ENCODE results near the gene BRWD1.

BRWD1 gene

DNA sequence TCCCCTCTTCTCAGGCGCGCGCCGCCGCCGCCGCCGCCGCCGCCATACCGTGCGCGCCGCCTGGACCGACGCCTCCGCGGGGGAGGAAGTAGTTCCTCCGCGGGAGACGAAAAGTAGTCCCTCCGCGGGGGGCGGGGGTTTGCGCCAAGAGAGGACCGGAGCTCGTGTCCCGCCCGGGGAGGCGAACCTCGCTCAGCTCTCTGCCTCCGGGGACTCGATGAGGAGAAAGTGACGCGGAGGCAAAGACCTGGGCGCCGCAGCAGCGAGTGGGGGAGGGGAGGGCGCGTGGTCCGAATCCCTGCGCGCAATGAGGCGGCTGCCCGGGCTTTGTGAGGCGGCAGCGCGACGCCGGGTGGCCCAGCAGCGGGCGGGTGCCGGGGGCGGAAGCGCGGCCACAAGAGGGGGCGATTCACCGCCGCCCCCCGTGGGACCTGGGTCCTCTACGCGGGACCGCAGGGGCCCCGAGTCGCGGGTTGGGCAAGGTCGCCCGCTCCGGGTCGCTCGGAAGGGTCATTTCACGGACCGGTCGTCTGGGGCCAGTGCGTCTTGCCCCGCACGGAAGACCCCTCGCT is at the start of gene BRWD1:
BRWD1 (minus strand) TSS at position 62 of the 572 bp plus-strand sequence. CDS start 141 bp downstream, outside the sequence.
- peak; percentile 72 for DNase-seq

DNA sequence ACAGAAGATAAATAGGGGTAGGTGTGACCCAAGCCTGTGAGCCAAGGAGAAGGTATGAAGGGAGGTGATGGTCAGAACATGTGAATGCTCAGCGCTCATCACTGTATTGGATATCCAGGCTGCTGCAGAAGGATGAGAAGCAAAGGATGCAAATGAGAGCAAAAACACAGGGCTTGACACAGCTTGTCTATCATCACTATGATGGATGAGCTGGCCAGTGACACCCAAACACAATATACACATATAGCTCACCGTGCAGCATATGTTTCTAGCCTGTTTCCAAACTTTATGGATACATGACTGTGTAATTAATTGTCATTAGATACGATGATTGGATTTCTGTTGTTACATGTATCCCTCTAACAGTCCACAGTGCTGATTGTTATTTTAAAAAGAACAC is 49.3 kb upstream of the BRWD1 start:
- DNase-seq = no peak

DNA sequence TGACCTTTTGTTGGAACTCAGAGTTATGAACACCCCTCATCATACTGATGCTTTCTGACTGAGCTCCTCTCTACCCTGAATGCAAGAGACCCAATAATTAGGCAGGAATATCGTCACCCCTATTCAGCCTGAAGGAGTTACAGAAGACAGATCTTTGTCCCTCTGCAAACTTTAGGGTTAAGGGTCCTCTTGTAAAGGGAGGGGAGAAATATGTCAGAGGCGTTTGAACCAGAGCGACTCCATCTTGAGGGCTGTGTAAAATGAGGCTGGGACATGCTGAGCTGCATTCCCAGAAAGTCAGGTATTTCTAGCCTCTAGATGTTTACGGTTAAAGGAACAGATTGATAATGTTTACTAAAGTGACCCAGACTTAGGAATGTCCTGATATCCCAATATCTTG is 46.0 kb upstream of the BRWD1 start:
- DNase-seq = no peak

DNA sequence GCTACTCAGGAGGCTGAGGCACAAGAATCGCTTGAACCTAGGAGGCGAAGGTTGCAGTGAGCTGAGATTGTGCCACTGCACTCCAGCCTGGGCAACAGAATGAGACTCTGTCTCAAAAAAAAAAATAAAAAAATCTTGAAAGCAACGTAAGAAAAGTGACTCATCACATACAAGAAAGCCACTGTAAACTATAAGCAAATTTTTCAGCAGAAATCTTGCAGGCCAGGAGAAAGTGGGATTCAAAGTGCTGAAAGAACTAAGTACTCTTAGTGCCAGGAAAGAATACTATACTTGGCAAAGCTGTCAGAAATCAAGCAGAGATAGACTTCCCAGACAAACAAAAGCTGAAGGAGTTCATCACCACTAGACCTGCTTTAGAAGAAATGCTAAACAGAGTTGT is 39.9 kb upstream of the BRWD1 start:
- no peak for DNase-seq

DNA sequence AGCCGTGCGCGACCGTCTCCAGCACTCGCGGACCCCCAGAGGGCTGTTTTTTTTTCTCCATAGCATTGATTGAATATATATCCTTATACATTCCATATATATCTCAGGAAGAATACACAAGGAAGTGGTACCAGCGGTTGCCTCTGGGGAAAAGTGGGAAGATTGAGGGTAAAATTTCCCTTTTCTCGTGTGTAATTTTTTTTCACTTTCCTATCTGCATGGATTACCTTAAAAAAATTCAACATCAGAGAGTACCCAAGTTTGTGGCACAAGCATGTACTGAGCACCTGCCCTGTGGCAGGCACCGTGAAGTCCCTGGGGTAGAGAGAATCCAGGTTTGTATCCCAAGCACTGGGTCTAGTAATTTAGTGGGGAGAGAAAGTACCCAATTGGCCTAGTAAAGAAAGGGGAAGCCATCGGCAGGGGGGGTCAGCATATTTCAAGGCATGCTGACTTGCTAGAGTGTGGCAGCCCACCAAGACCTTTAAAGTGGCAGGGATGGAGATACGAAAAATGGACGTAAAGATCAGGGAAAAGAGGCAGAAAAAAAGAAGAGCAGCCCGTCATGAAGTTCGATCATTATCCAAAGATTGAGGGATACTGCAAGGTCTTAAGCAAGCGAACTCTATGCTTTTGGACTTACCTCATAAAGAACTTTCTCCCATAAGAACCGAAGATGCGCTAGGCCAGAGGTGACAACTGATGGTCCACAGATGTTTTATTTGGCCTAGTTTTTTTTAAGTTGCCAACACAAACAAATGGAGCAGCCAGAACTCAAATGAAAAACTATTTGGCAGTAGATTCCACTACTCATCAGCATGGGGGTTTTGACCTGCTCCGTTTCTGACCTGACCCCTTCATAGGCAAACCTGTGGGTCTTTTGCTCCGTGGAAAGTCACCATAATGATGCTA is 36.9 kb upstream of the BRWD1 start:
- DNase-seq = no peak

DNA sequence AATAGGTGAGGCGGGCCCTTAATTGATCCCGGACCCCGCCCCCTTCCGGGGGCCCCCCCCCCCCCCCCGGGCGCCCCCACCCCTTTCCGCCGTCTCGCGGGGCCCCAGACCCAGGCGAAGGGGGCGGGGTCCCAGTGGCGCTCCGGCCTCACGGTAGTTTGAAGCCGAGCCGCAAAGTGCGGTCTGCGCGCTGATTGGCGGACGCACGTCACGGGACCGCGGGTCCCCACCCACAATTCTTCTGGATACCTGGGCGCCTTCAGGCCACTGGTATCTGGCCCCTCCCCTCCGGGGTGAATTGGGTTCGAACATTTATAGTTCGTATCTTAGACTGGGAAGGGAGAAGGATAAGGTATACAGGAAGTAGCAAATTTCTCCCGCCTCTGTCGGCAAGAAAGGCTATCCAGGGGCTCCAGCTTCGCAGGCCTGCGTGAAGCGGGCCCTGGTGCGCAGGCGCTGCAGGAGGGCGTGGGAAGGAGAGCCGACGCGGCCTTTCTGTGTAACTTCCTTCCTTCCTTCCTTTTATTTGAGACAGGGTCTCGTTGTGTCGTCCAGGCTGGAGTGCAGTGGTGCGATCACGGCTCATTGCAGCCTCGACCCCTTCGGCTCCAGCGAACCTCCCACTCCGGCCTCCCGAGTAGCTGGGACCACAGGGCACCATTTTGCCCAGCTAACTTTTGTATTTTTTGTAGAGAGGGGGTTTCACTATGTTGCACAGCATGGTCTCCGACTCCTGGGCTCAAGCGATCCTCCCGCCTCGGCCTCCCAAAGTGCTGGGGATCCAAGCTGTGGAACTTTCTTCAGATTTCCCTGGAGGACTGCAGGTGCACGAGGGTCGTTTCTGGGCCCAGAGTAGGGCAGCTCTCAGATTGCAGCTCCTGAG is 36.0 kb upstream of the BRWD1 start:
- peak; percentile 96 for DNase-seq

DNA sequence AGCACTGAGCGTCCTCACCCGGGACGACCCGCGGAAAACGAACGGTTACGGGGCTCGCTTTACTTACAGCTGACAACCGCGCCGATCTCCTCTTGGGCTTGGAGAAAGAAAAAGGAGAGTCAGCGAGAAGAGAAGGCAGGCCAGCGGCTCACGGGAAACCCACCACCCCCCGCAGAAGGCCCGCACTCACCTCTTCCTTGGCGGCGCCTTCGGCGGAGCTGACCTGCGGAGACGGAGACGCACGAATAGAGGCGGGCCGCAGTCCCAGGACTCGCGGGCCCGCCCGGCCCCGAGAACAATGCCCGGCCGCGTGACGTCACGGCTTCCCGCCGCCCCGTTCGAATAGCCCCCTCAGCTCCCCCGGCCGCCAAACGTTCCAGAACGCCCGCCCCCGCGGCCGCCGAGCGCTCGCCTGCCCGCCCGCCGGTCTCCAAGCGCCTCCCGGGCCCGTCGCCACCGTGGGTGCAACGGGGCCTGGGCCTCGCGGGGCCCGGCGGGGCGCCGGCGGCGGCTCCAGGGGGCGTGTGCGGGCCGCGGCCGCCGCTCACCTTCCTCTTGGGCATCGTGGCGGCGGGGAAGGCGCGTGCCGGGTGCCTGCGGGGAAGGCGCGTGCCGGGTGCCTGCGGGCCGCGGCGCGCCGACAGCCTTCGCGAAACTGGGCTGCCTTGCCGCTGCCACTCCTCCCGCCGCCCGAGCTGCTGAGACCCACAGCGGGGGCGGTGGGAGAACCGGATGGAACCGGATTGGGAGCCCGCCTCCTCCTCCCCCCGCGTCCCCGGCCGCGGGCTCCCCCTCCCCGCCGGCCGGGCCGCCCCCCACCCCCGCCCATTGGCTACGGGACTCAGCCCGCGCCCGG is 35.2 kb upstream of the BRWD1 start, which contains the start of gene HMGN1:
HMGN1 (minus strand) TSS at position 734 of the 856 bp plus-strand sequence; CDS start at position 563, 171 bp downstream.
- peak; percentile 96 for DNase-seq

DNA sequence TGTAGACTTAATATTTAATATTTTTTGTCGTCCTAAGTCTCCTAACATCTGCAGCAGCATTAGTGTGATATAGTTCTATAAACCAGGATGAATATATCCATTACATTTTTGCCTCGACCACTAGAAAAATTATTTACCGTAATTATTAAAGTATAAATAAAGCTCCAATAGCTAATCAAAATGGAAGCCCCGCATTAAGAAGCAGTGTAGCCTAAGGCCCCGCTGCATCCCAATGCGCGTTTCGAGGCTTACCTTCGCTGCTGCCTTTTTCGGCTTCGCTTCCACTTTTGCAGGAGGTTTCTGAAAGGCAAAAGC is 34.6 kb upstream of the BRWD1 start:
- no peak for DNase-seq

DNA sequence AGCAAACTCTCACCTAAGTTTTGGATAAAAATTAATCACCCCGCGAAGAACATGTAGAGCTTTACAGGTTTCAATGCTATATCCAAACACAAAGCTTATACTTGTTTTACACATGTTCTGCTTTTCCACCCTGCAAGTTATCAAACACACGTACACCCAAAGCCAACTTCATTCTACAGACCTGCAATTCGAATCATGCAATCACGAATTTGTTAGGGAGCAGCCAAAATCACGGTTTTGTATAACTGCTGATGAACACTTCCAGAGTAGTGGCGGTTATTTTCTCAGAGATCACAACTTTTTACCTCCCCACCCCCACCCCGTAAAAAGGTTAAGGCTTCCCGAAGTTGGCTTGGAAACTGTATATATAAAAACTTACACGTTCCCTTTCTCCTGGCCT is 34.1 kb upstream of the BRWD1 start:
- no peak for DNase-seq

DNA sequence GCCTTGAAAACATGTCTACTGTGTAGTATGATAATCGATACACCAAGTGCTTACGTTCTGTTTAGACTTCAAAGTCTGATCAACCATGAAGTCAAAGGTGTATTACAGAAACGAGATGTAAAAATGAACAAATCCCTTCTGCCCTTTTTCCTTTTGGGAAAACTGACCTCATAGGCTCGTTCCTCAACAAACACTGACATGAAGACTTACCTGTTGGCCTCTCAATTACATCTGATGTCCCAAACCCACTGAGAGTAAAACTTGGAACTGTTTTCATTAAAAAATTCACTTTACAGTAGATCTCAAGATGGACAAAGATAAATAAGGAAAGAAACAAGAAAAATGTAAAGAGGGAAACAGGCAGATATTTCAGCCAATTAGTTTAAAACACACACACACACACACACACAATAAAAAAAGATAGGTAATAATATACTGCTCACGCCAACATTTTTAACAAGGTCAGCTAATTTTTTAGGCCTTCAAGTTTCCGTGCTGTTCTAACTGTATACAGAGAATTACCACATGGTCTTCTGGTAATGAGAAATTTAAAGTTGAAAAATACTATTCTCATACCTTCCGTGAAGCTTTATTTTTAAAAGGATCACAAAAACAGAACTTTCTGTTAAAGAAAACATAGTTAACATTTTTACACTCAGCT is 33.4 kb upstream of the BRWD1 start:
- no peak for DNase-seq

DNA sequence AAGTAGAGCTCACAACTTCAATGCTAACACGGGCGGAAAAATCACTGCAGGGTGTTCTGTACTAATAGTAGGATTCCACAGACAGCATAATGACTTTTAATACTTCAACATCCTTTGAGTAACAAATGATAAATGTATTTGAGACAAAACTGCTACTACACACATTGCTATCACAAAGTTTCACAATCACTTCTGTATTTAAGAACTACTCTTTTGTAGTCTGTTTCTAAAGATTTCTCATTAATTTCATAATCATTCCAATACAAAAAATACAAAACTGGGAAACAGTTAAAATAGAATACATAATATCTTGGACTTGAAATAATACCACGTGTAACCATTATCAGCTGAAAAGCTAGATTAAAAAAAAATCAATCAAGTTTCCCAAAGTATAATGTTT is 32.8 kb upstream of the BRWD1 start:
- DNase-seq = no peak

DNA sequence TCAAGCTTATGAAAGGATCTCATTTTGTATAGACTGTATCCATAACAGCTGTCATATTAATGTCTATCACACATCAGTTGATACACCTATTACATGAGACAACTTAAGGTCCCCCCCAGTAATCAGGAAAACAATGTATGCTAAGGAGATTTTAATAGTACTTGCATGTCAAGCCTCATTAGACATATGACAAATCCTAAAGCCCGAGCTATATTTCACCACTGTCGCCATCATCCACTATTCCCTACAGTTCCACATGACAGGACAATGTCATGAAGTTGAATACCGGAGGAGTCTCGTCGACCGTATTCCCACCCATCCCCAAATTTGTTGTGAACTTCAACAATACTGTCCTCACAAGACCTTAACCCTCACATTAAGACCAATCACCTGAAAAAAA is 32.0 kb upstream of the BRWD1 start:
- no peak for DNase-seq

DNA sequence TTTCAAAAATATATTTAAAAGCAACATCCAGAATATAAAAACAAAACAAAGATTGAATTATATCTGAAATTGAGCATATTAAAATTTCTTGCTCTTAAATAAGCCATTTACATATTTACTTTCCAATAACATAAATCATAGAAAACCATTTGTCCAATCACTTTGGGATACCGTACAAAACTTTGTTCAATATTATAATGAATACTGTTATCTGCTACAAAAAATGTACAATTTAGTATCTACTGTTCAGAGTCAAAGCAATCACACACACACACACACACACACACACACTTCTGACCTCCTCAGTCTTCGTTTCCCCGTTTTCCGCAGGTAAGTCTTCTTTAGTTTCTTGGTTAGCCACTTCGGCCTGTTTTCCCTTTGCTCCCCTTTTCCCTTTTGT is 31.4 kb upstream of the BRWD1 start:
- no peak for DNase-seq

DNA sequence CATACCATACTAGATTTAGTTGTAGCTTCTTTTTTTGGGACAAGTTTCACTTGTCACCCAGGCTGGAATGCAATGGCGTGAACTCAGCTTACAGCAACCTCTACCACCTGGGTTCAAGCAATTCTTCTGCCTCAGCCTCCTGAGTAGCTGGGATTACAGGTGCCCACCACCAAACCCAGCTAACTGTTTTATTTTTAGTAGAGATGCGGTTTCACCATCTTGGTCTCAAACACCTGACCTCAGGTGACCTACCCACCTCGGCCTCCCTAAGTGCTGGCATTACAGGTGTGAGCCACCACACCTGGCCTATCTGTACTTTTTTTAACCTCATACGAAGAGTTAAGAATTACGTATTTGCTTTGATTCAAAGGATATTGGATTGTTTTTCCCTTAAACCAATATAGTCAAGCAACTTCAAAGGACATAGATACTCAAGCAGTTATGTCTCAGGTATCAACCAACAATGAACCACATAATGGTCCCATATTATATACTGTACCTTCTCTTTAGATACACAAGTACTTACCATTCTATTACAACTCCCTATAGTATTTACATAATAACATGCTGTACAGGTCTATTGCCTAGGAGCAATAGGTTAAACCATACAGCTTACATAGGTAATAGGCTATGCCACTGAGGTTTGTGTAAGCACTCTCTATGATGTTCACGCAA is 28.0 kb upstream of the BRWD1 start:
- no peak for DNase-seq

DNA sequence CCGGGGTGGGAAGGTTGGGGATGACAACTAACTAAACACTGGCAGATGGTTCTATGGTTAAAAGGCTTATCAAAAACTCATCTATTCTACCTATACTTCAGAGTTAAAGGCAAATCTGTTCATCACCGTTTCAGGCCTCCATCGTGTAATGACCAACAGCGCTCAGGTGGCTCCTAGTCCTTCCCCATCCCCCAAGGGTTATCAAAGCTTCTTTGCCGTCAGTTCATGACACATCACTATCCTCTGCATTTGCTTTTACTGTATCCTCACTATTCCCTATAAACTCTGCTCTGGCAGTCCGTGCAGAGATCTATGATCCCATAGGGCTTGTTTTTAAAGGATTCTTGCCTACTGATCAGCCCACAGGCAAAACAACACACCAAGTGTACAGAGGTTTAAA is 27.3 kb upstream of the BRWD1 start:
- no peak for DNase-seq

DNA sequence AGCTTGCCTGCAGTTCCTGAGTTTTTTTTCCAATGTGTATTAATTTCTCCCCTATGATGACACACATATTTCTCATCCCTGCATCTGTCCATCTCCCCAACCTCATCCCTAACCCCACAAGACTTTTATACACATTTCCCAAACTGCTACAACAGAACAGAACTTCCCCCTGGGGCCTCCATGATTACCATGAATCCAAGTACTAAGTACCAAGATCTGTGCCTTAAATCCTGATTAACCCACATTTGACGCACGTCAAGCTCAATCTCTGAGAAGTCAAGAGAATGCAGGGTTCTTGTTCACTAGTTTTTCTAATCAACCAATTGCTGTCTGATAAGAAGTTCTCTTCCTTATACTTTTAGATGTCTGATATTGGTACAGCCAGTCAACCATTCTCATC is 25.8 kb upstream of the BRWD1 start:
- no peak for DNase-seq

DNA sequence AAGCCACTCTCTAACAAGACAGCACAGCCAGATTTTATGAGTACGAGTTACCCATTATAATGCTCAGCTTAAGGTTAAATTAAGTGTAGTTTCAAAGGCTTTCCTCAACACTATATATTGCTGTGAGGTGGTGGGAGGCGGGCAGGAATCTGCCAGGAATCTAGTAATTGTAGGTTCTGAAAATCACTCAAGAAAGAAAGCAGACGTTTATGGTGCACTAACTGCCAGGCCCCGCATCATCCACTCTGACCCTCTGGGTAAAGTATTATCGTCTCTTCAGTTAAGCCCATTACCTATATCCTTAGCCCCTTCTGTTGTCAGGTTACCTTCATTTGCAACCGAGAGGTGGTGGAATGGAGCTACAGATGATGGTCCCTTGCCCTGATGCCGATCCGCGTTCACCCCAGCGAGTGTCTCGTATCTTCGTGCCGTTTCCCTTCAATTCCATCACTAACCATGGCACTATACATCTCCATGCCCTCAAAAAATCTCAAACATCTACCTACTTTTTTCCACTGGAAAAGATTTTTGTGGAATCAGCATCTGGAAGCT is 23.1 kb upstream of the BRWD1 start:
- no peak for DNase-seq

DNA sequence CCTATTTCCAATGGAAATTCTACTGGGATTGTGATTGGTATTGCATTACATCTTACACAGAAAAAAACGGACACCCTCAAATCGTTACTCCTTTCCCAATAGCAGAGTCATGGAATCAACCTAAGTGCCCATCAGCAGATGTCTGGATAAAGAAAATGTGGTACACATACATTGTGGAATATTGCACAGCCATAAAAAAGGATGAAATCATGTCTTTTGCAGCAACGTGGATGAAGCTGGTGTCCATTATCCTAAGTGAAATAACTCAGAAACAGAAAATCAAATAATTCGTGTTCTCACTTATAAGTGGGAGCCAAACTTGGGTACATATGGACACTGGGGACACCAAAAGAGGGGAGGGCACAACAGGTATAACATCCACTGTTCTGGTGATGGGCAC is 21.2 kb upstream of the BRWD1 start:
- no peak for DNase-seq

DNA sequence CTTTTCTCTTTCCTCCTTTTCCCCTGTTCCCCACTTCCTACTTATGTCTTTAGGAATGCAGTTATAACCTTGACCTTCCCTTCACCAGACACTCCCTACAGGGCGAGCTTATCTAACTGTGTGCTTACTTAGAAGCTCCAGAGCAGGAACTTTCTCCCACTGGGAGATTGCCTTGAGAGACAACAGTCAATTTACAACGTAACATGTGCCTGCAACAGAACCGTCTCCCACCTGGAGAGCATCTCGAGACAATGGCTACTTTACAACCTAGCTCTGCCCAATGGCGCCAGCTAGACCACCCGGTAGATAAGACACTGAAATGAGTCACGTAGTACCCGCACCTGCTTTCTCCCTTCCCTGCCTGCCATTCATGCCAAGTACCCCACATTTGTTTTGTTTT is 18.7 kb upstream of the BRWD1 start:
- no peak for DNase-seq

DNA sequence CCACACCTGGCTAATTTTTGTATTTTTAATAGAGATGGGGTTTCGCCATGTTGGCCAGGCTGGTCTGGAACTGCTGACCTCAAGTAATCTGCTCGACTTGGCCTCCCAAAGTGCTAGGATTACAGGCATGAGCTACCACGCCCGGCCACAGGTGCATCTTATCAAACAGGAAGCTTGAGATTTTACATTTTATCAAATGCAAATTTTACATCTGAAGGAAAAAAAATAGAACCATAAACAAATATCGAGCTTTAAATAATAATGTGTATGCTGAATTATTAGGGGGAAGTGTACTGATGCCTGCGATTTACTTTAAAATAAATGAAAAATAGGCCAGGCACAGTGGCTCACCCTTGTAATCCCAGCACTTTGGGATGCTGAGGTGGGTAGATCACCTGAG is 16.6 kb upstream of the BRWD1 start:
- no peak for DNase-seq

DNA sequence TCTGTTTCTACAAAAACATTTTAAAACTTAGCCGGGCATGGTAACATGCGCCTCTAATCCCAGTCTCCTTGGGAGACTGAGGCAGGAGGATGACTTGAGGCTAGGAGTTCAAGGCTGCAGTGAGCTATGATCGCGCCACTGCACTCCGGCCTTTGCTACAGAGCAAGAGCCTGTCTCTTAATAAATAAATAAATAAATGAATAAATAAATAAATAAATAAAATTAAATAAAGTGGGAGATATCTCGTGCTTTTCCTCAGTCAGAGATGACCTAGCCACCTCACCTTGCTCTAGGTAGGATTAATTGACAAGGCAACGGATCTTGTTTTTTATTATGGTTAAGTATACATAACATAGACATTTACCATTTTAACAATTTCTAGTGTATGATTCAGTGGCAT is 14.3 kb upstream of the BRWD1 start:
- DNase-seq = no peak
